D721Med (cell line): ENCODE measurements around the gene ARID3C.

ENCODE experiments used
- DNase-seq: peaks from one replicate; pipeline ENCODE4 v3.0.0; 2011; ENCODE audit warnings: low spot score; ENCODE audit not compliant: insufficient read length
- FAIRE-seq: peaks from 2 replicates; lab custom pipeline; 2011; peaks lifted over from hg19 to GRCh38; lab: Jason Lieb, UNC
- CTCF ChIP-seq: IDR thresholded peaks from 2 replicates; pipeline ENCODE4 v1.5.1; 2012; ENCODE audit warnings: mild to moderate bottlenecking, control low read depth; ENCODE audit not compliant: insufficient read depth; ENCODE audit errors: missing control alignments

ARID3C gene

GRCh38 chr9:34575862-34576596 lies 52.8 kb downstream of the ARID3C start:
- DNase-seq: no peak
- no peak for FAIRE-seq
- TF ChIP-seq CTCF: no peak

GRCh38 chr9:34575241-34575640 lies 53.6 kb downstream of the ARID3C start:
- DNase-seq: no peak
- no peak for TF ChIP-seq CTCF
- FAIRE-seq: no peak

GRCh38 chr9:34574571-34574970 lies 54.3 kb downstream of the ARID3C start:
- TF ChIP-seq CTCF: no peak

GRCh38 chr9:34573599-34574325 lies 55.1 kb downstream of the ARID3C start:
- FAIRE-seq (no peak), DNase-seq (no peak)
- no peak for TF ChIP-seq CTCF

More at GRCh38 chr9:34574571-34574970, 54.3 kb downstream of the ARID3C start:
- DNase-seq (no peak), FAIRE-seq (no peak)

- TF ChIP-seq CTCF: no peak
- FAIRE-seq: no peak
- no peak for DNase-seq
These were observed 56.2 kb downstream of the ARID3C start for GRCh38 chr9:34572628-34573027.

- no peak for DNase-seq
- no peak for TF ChIP-seq CTCF
- no peak for FAIRE-seq
These were observed 56.8 kb downstream of the ARID3C start for GRCh38 chr9:34572092-34572491.

- FAIRE-seq: no peak
- no peak for DNase-seq
- no peak for TF ChIP-seq CTCF
These were observed 57.4 kb downstream of the ARID3C start for GRCh38 chr9:34571481-34571810.
